Subcutaneous abdominal adipose tissue (tissue), 5 donors: ENCODE data around the gene MCCC2.
A peak's percentile ranks its signal among the peaks of the same experiment; 100 is the strongest.
"Not testable (repeated sequence)": the region's sequence is repeated elsewhere in the genome, so short reads cannot be mapped to it uniquely, and the experiment has no call there.

Experiments
- H3K27ac ChIP-seq: one replicate; pipeline ENCODE4 v1.7.0; 2013; ENCODE audit warnings: low read depth, mild to moderate bottlenecking, inconsistent platforms, low read length, moderate library complexity
- H3K27me3 ChIP-seq, 5 donors: one replicate each; pipeline ENCODE4 v1.7.0; 2013; ENCODE audit warnings: low read length in 5 of 5, inconsistent platforms in 1 of 5; ENCODE audit not compliant: control insufficient read depth in 5 of 5, insufficient read depth in 4 of 5
- H3K36me3 ChIP-seq, 5 donors: one replicate each; pipeline ENCODE4 v1.7.0; 2013; ENCODE audit warnings: low read length in 5 of 5; ENCODE audit not compliant: control insufficient read depth in 5 of 5, insufficient read depth in 5 of 5
- H3K4me1 ChIP-seq, 5 donors: one replicate each; pipeline ENCODE4 v1.7.0; 2013; ENCODE audit warnings: low read length in 5 of 5, mild to moderate bottlenecking in 3 of 5, moderate library complexity in 1 of 5; ENCODE audit not compliant: control insufficient read depth in 5 of 5, insufficient read depth in 5 of 5
- H3K4me3 ChIP-seq, 5 donors: one replicate each; pipeline ENCODE4 v1.7.0; 2013; ENCODE audit warnings: low read length in 5 of 5, low read depth in 1 of 5
- H3K9ac ChIP-seq, 5 donors: one replicate each; pipeline ENCODE4 v1.7.0; 2013; ENCODE audit warnings: low read length in 5 of 5, mild to moderate bottlenecking in 4 of 5, moderate library complexity in 3 of 5
- H3K9me3 ChIP-seq, 5 donors: one replicate each; pipeline ENCODE4 v1.7.0; 2013; ENCODE audit warnings: low read length in 5 of 5; ENCODE audit not compliant: control insufficient read depth in 5 of 5
- donor health status: healthy.
- donor health status: healthy.
- donor health status: healthy.
- donor health status: healthy.
- donor health status: healthy.

Gene MCCC2

GRCh38 chr5:71591100-71591499 lies 4.0 kb downstream of the MCCC2 start:
- H3K36me3 ChIP-seq, result peaks cover 0 to 3% (median under 1%) of the 10 kb centered on the region in 5 donors
- peaks cover 5 to 37% (median 32%) of the 10 kb centered on the region in 5 donors for H3K4me1 ChIP-seq
- no peak overlapping the region for H3K4me3 ChIP-seq
- no peaks in the 10 kb centered on the region for H3K27me3 ChIP-seq
- H3K9me3 ChIP-seq, result no peaks in the 10 kb centered on the region
- no peak overlapping the region for H3K9ac ChIP-seq
- no peak overlapping the region for H3K27ac ChIP-seq

GRCh38 chr5:71596169-71596568 lies 9.0 kb downstream of the MCCC2 start:
- Histone ChIP-seq H3K36me3 (peaks cover 7 to 43% (median 25%) of the 10 kb centered on the region in 5 donors), H3K9me3 (no peaks in the 10 kb centered on the region), H3K27me3 (no peaks in the 10 kb centered on the region), H3K27ac (no peak overlapping the region), H3K4me1 (peaks cover 0 to 7% (median 4%) of the 10 kb centered on the region in 5 donors), H3K9ac (no peak overlapping the region), H3K4me3 (no peak overlapping the region)

GRCh38 chr5:71597001-71597400 lies 9.9 kb downstream of the MCCC2 start:
- H3K4me1 ChIP-seq, result peaks cover 0 to 10% (median 4%) of the 10 kb centered on the region in 5 donors
- H3K9me3 ChIP-seq, result no peaks in the 10 kb centered on the region
- H3K9ac ChIP-seq, result no peak overlapping the region
- peaks cover 7 to 43% (median 30%) of the 10 kb centered on the region in 5 donors for H3K36me3 ChIP-seq
- H3K27ac ChIP-seq, result no peak overlapping the region
- H3K4me3 ChIP-seq, result no peak overlapping the region
- H3K27me3 ChIP-seq, result no peaks in the 10 kb centered on the region

- Histone ChIP-seq H3K4me3 (no peak overlapping the region), H3K27me3 (no peaks in the 10 kb centered on the region), H3K27ac (peak overlapping the region; percentile 67), H3K36me3 (peaks cover 18 to 58% (median 47%) of the 10 kb centered on the region in 5 donors), H3K4me1 (peaks cover 0 to 10% (median 4%) of the 10 kb centered on the region in 5 donors), H3K9me3 (no peaks in the 10 kb centered on the region), H3K9ac (no peak overlapping the region)
Measured at GRCh38 chr5:71600783-71601182, 13.6 kb downstream of the MCCC2 start.

GRCh38 chr5:71601222-71602026 lies 14.3 kb downstream of the MCCC2 start:
- Histone ChIP-seq H3K27me3 (no peaks in the 10 kb centered on the region), H3K27ac (peak overlapping the region; percentile 67), H3K4me3 (no peak overlapping the region), H3K9ac (no peak overlapping the region), H3K4me1 (peaks cover 0 to 10% (median 4%) of the 10 kb centered on the region in 5 donors), H3K9me3 (no peaks in the 10 kb centered on the region), H3K36me3 (peaks cover 14 to 54% (median 44%) of the 10 kb centered on the region in 5 donors)

- H3K27ac ChIP-seq, H3K9ac ChIP-seq, H3K27me3 ChIP-seq, H3K9me3 ChIP-seq, H3K4me1 ChIP-seq, H3K4me3 ChIP-seq: not testable (repeated sequence)
- peaks cover 0 to 23% (median 11%) of the 10 kb centered on the region in 5 donors for H3K36me3 ChIP-seq
Measured at GRCh38 chr5:71609916-71610315, 22.8 kb downstream of the MCCC2 start.

GRCh38 chr5:71615809-71616208 lies 28.7 kb downstream of the MCCC2 start:
- Histone ChIP-seq H3K27ac (no peak overlapping the region), H3K9ac (no peak overlapping the region), H3K36me3 (peaks cover 10 to 48% (median 29%) of the 10 kb centered on the region in 5 donors), H3K27me3 (no peaks in the 10 kb centered on the region), H3K4me1 (no peaks in the 10 kb centered on the region), H3K4me3 (no peak overlapping the region), H3K9me3 (no peaks in the 10 kb centered on the region)

GRCh38 chr5:71620630-71621029 lies 33.5 kb downstream of the MCCC2 start:
- no peak overlapping the region for H3K9ac ChIP-seq
- no peaks in the 10 kb centered on the region for H3K4me1 ChIP-seq
- H3K27me3 ChIP-seq, result no peaks in the 10 kb centered on the region
- H3K36me3 ChIP-seq, result peaks cover 15 to 32% (median 29%) of the 10 kb centered on the region in 5 donors
- no peak overlapping the region for H3K4me3 ChIP-seq
- H3K27ac ChIP-seq, result no peak overlapping the region
- H3K9me3 ChIP-seq, result no peaks in the 10 kb centered on the region

- H3K9ac ChIP-seq, result no peak overlapping the region
- no peaks in the 10 kb centered on the region for H3K27me3 ChIP-seq
- H3K4me3 ChIP-seq, result no peak overlapping the region
- no peaks in the 10 kb centered on the region for H3K4me1 ChIP-seq
- H3K27ac ChIP-seq, result no peak overlapping the region
- no peaks in the 10 kb centered on the region for H3K9me3 ChIP-seq
- H3K36me3 ChIP-seq, result peaks cover 14 to 26% (median 24%) of the 10 kb centered on the region in 5 donors
Measured at GRCh38 chr5:71621268-71621667, 34.1 kb downstream of the MCCC2 start.

GRCh38 chr5:71621741-71622140 lies 34.6 kb downstream of the MCCC2 start:
- H3K4me3 ChIP-seq, result no peak overlapping the region
- H3K36me3 ChIP-seq, result peaks cover 13 to 25% (median 19%) of the 10 kb centered on the region in 5 donors
- H3K9me3 ChIP-seq, result no peaks in the 10 kb centered on the region
- H3K9ac ChIP-seq, result no peak overlapping the region
- no peaks in the 10 kb centered on the region for H3K4me1 ChIP-seq
- no peak overlapping the region for H3K27ac ChIP-seq
- no peaks in the 10 kb centered on the region for H3K27me3 ChIP-seq
